IMR-90 (cell line): ENCODE data around the gene HAND2. TPM values are rescaled to one million over a fixed set of nuclear protein-coding genes. Genes with fewer than 3 reads are reported as not detected.

Experiments
- ATAC-seq: fragments of 200-7000 bp; cut with Tn5 transposase; 2 replicates; pipeline ENCODE4 v1.9.1; 2020; ENCODE audit warnings: low read depth, mild to moderate bottlenecking, moderate library complexity
- BruUV-seq: library from RNA; stranded (reverse); fragments of 400-500 nt; replicated peaks from 2 replicates; lab custom pipeline; 2021; lab: Mats Ljungman, UMichigan
- CTCF ChIA-PET: fragments of 300-600 bp; formaldehyde crosslinking; extraction: SDS; loops from one replicate; lab custom pipeline; 2021; ENCODE audit warnings: antibody characterized with exemption; lab: Yijun Ruan, JAX
- POLR2A ChIA-PET: fragments of 300-600 bp; sonication (Branson Sonifier 250); formaldehyde crosslinking; loops from one replicate; lab custom pipeline; 2022; ENCODE audit warnings: antibody characterized with exemption; ENCODE audit not compliant: unreplicated experiment; lab: Charles Lee
- DNase-seq: peaks from one replicate; pipeline ENCODE4 v3.0.0; 2013
- H2AFZ ChIP-seq: replicated peaks from 2 replicates; pipeline ENCODE3; 2013; ENCODE audit warnings: low read length, mild to moderate bottlenecking; ENCODE audit not compliant: poor library complexity
- H2AK5ac ChIP-seq: 2 replicates; pipeline ENCODE4 v1.6.1; 2013; ENCODE audit warnings: low read depth, low read length, inconsistent platforms
- H2AK9ac ChIP-seq: replicated peaks from 2 replicates; pipeline ENCODE3; 2013; ENCODE audit warnings: mild to moderate bottlenecking, low read depth, low read length, moderate library complexity; ENCODE audit not compliant: poor library complexity
- H2BK120ac ChIP-seq: 2 replicates; pipeline ENCODE4 v1.6.1; 2013; ENCODE audit warnings: low read depth, low read length, inconsistent platforms
- H2BK15ac ChIP-seq: 3 replicates; pipeline ENCODE4 v1.6.1; 2013; ENCODE audit warnings: low read depth, low read length, inconsistent platforms
- H2BK20ac ChIP-seq: 2 replicates; pipeline ENCODE4 v1.6.1; 2013; ENCODE audit warnings: low read depth, mild to moderate bottlenecking, inconsistent platforms, low read length, moderate library complexity
- H2BK5ac ChIP-seq: 2 replicates; pipeline ENCODE4 v1.6.1; 2013; ENCODE audit warnings: mild to moderate bottlenecking, low read depth, low read length, inconsistent platforms; ENCODE audit not compliant: poor library complexity, severe bottlenecking
- H3K14ac ChIP-seq: replicated peaks from 2 replicates; pipeline ENCODE4 v1.6.1; 2013; ENCODE audit warnings: low read depth, low read length, inconsistent platforms
- H3K18ac ChIP-seq: 2 replicates; pipeline ENCODE4 v1.6.1; 2013; ENCODE audit warnings: low read depth, low read length, control low read depth
- H3K23ac ChIP-seq: 2 replicates; pipeline ENCODE4 v1.6.1; 2013; ENCODE audit warnings: low read depth, low read length, inconsistent platforms
- H3K27ac ChIP-seq: 2 replicates; pipeline ENCODE4 v1.5.1; 2013; ENCODE audit warnings: mild to moderate bottlenecking, control low read depth, low read length; ENCODE audit not compliant: insufficient read depth
- H3K27me3 ChIP-seq: 2 replicates; pipeline ENCODE4 v1.6.1; 2013; ENCODE audit warnings: low read length; ENCODE audit not compliant: control insufficient read depth, insufficient read depth
- H3K36me3 ChIP-seq: 2 replicates; pipeline ENCODE4 v1.6.1; 2013; ENCODE audit warnings: low read length, mixed read lengths; ENCODE audit not compliant: control insufficient read depth, insufficient read depth
- H3K4ac ChIP-seq: 2 replicates; pipeline ENCODE4 v1.6.1; 2013; ENCODE audit warnings: low read depth, low read length, inconsistent platforms
- H3K4me1 ChIP-seq: 2 replicates; pipeline ENCODE4 v1.6.1; 2013; ENCODE audit warnings: low read length, mixed read lengths; ENCODE audit not compliant: control insufficient read depth, insufficient read depth
- H3K4me2 ChIP-seq: 2 replicates; pipeline ENCODE4 v1.6.1; 2013; ENCODE audit warnings: low read depth, mild to moderate bottlenecking, control low read depth, low read length, moderate library complexity
- H3K4me3 ChIP-seq: 2 replicates; pipeline ENCODE4 v1.5.1; 2013; ENCODE audit warnings: low read depth, mild to moderate bottlenecking, control low read depth, low read length, moderate library complexity; ENCODE audit not compliant: insufficient read depth
- H3K56ac ChIP-seq: 2 replicates; pipeline ENCODE4 v1.6.1; 2013; ENCODE audit warnings: low read length, inconsistent platforms; ENCODE audit not compliant: insufficient read depth; ENCODE audit errors: extremely low read depth
- H3K79me1 ChIP-seq, 2 experiments: 2 replicates each; pipeline ENCODE4 v1.6.1; 2013; ENCODE audit warnings: low read length in 2 of 2, inconsistent platforms in 1 of 2, low read depth in 1 of 2
- H3K9ac ChIP-seq: 2 replicates; pipeline ENCODE4 v1.6.1; 2013; ENCODE audit warnings: low read depth, low read length, control low read depth
- H3K9me1 ChIP-seq: 2 replicates; pipeline ENCODE4 v1.6.1; 2013; ENCODE audit warnings: low read length, inconsistent platforms; ENCODE audit not compliant: insufficient read depth
- H3K9me3 ChIP-seq: 2 replicates; pipeline ENCODE4 v1.6.1; 2013; ENCODE audit warnings: low read length; ENCODE audit not compliant: control insufficient read depth, insufficient read depth
- H4K20me1 ChIP-seq: 2 replicates; pipeline ENCODE4 v1.6.1; 2013; ENCODE audit warnings: low read length, inconsistent platforms; ENCODE audit not compliant: insufficient read depth
- H4K5ac ChIP-seq: 2 replicates; pipeline ENCODE4 v1.6.1; 2013; ENCODE audit warnings: mild to moderate bottlenecking, low read depth, low read length, control low read depth
- H4K8ac ChIP-seq, 2 experiments: 2 replicates each; pipeline ENCODE4 v1.6.1; 2013; ENCODE audit warnings: low read depth in 2 of 2, low read length in 2 of 2, control low read depth in 1 of 2, inconsistent platforms in 1 of 2
- H4K91ac ChIP-seq: 2 replicates; pipeline ENCODE4 v1.6.1; 2013; ENCODE audit warnings: low read depth, low read length, inconsistent platforms; ENCODE audit not compliant: insufficient read depth
- CEBPB ChIP-seq: IDR thresholded peaks from 2 replicates; pipeline ENCODE4 v1.6.1; 2012; ENCODE audit warnings: low read depth, low read length, improper control_type of control experiment
- CTCF ChIP-seq: conservative IDR thresholded peaks from 2 replicates; pipeline ENCODE4 v1.5.1; 2012; ENCODE audit warnings: mild to moderate bottlenecking, low read depth, low read length, improper control_type of control experiment
- FOS ChIP-seq: fragments of 150-350 bp; IDR thresholded peaks from 2 replicates; pipeline ENCODE4 v1.6.1; 2016; ENCODE audit warnings: low read depth, low read length
- MAZ ChIP-seq: IDR thresholded peaks from 2 replicates; pipeline ENCODE4 v1.6.1; 2012; ENCODE audit warnings: low read depth, mild to moderate bottlenecking, low read length, improper control_type of control experiment, moderate library complexity, borderline replicate concordance
- MXI1 ChIP-seq: IDR thresholded peaks from 2 replicates; pipeline ENCODE4 v1.6.1; 2012; ENCODE audit warnings: low read depth, mild to moderate bottlenecking, low read length, moderate library complexity, borderline replicate concordance
- NFE2L2 ChIP-seq: fragments of 150-350 bp; IDR thresholded peaks from 2 replicates; pipeline ENCODE4 v1.6.1; 2016; ENCODE audit warnings: low read depth, mild to moderate bottlenecking, low read length
- RCOR1 ChIP-seq: IDR thresholded peaks from 2 replicates; pipeline ENCODE4 v1.6.1; 2012; ENCODE audit warnings: mild to moderate bottlenecking, low read length, improper control_type of control experiment; ENCODE audit not compliant: insufficient replicate concordance
- RFX5 ChIP-seq: IDR thresholded peaks from 2 replicates; pipeline ENCODE4 v1.8.0; 2012; ENCODE audit warnings: low read depth, mild to moderate bottlenecking, low read length, moderate library complexity
- SMC3 ChIP-seq: fragments of 150-350 bp; IDR thresholded peaks from 2 replicates; pipeline ENCODE4 v1.6.1; 2016; ENCODE audit warnings: low read depth, mild to moderate bottlenecking, antibody characterized with exemption, low read length, moderate library complexity
- WGBS, 2 experiments: methylation state at CpG; one replicate each; pipeline versions ENCODE4 v1.1.5 to v1.1.7; 2013; ENCODE audit warnings: missing lambda C conversion rate in 2 of 2; ENCODE audit not compliant: insufficient read length in 1 of 2; ENCODE audit errors: extremely low coverage in 2 of 2; 5-methylcytosine and 5-hydroxymethylcytosine counted together
- dilution Hi-C: fragments of 300-500 bp; cut with HindIII; formaldehyde crosslinking; loops from one replicate; pipeline ENCODE4 v1.14.3; 2018; ENCODE audit warnings: low sequenced_read_pairs; ENCODE audit not compliant: unreplicated experiment
- in situ Hi-C: fragments of 300-500 bp; cut with MboI; formaldehyde crosslinking; loops from 3 replicates; pipeline ENCODE4 v1.14.3; 2019; ENCODE audit warnings: low sequenced_read_pairs, inconsistent platforms, mixed read lengths
- intact Hi-C: fragments of 100-400 bp; cut with micrococcal nuclease; formaldehyde crosslinking; loops from 2 replicates; pipeline ENCODE4 v1.10.0; 2022
- polyA plus RNA-seq, 3 experiments: library from polyadenylated mRNA; depleted of rRNA; stranded (reverse); fragments of >200 nt; gene quantifications; 2 replicates each; pipeline ENCODE4 v1.2.3, GENCODE V29; 2012; ENCODE audit warnings: low replicate concordance in 1 of 3
- total RNA-seq: library from RNA; depleted of rRNA; stranded (reverse); fragments of >200 nt; gene quantifications from 2 replicates; pipeline ENCODE4 v1.2.3, GENCODE V29; 2012

The HAND2 gene
- total and polyA plus RNA-seq, 2 of the 4 experiments (the other 2 are of a cell fraction): 0.36 to 0.97 TPM

- no peak overlapping the region for H2AK5ac ChIP-seq
- H3K4ac ChIP-seq: no peak overlapping the region
- no peak overlapping the region for H3K9ac ChIP-seq
- H3K56ac ChIP-seq: no peak overlapping the region
- dilution Hi-C loops (no loop called here), in situ Hi-C loops (no loop called here), intact Hi-C loops (no loop called here)
- ATAC-seq (no peak), DNase-seq (no peak)
- no TSS peak for BruUV-seq
- no peak overlapping the region for H4K5ac ChIP-seq
- H2AK9ac ChIP-seq: no peak overlapping the region
- no peaks in the 10 kb centered on the region for H3K4me1 ChIP-seq
- H3K36me3 ChIP-seq: no peaks in the 10 kb centered on the region
- H3K18ac ChIP-seq: no peak overlapping the region
- H2BK5ac ChIP-seq: no peak overlapping the region
- H2BK120ac ChIP-seq: no peak overlapping the region
- H2BK20ac ChIP-seq: no peak overlapping the region
- H3K14ac ChIP-seq: no peak overlapping the region
- no peak overlapping the region for H2BK15ac ChIP-seq
- H3K27me3 ChIP-seq: peaks cover 4% of the 10 kb centered on the region; the same call in 1 of the 2 replicates
- H3K4me2 ChIP-seq: no peak overlapping the region
- H4K8ac ChIP-seq: no peak overlapping the region
- TF ChIP-seq SMC3 (no peak), MXI1 (no peak), NFE2L2 (no peak), FOS (no peak), MAZ (no peak), CTCF (no peak), RCOR1 (no peak), CEBPB (no peak), RFX5 (no peak)
- ChIA-PET POLR2A (no interaction called here), CTCF (interaction anchor here (1.3 kb wide), 1 partner anchor 415 kb away, joined by 3 read pairs; no protein-coding TSS in a partner anchor)
- H3K79me1 ChIP-seq: no peaks in the 10 kb centered on the region
- no peaks in the 10 kb centered on the region for H3K9me1 ChIP-seq
- no CpG with 5 or more reads among the region's 5 CpGs for WGBS, 2 experiments
- H3K27ac ChIP-seq: no peak overlapping the region
- H2AFZ ChIP-seq: no peak overlapping the region
- no peaks in the 10 kb centered on the region for H3K9me3 ChIP-seq
- H4K91ac ChIP-seq: no peak overlapping the region
- no peaks in the 10 kb centered on the region for H4K20me1 ChIP-seq
- no peak overlapping the region for H3K23ac ChIP-seq
- no peak overlapping the region for H3K4me3 ChIP-seq
These were observed 45.6 kb upstream of the HAND2 start for GRCh38 chr4:173575482-173576152.
